AG04450 (cell line): ENCODE results near the gene LEUTX. TPM values are rescaled to one million over a fixed set of nuclear protein-coding genes. Genes with fewer than 3 reads are reported as not detected.
"Not testable (repeated sequence)": the region's sequence is repeated elsewhere in the genome, so short reads cannot be mapped to it uniquely, and the experiment has no call there.

Experiments used
- CTCF ChIA-PET: fragments of 300-600, 350-600 bp; formaldehyde crosslinking; extraction: SDS; loops from one replicate; lab custom pipeline; 2022; ENCODE audit warnings: antibody characterized with exemption, inconsistent platforms; lab: Charles Lee
- POLR2A ChIA-PET: fragments of 350-600 bp; formaldehyde crosslinking; extraction: SDS; loops from one replicate; lab custom pipeline; 2021; ENCODE audit warnings: antibody characterized with exemption, inconsistent platforms; lab: Yijun Ruan, JAX
- DNase-seq: peaks from one replicate; pipeline ENCODE4 v3.0.0-alpha.2; 2011; ENCODE audit warnings: low read depth, low spot score
- H3K27ac ChIP-seq: one replicate; pipeline ENCODE4 v1.5.1; 2012; ENCODE audit warnings: low read depth, low read length, control low read depth
- H3K27me3 ChIP-seq: one replicate; pipeline ENCODE4 v1.6.0; 2012; ENCODE audit warnings: low read length; ENCODE audit not compliant: control insufficient read depth, insufficient read depth
- H3K4me3 ChIP-seq: 2 replicates; pipeline ENCODE4 v1.5.1; 2011; ENCODE audit warnings: mild to moderate bottlenecking, low read depth, low read length, control low read depth
- H3K9me3 ChIP-seq: 2 replicates; pipeline ENCODE4 v1.5.1; 2012; ENCODE audit warnings: low read length; ENCODE audit not compliant: control insufficient read depth, insufficient read depth
- CTCF ChIP-seq: IDR thresholded peaks from 2 replicates; pipeline ENCODE4 v1.5.1; 2011; ENCODE audit warnings: low read depth, low read length, control low read depth, inconsistent platforms
- polyA plus RNA-seq: library from polyadenylated mRNA; depleted of rRNA; stranded (reverse); fragments of >200 nt; gene quantifications from 2 replicates; pipeline ENCODE4 v1.2.3, GENCODE V29; 2011

Gene LEUTX
- polyA plus RNA-seq, 1 experiment = not detected

GRCh38 chr19:39754544-39754943 lies 24.1 kb upstream of the LEUTX start:
- TF ChIP-seq CTCF = no peak
- H3K27me3 ChIP-seq = no peaks in the 10 kb centered on the region
- no peak overlapping the region for H3K27ac ChIP-seq
- no peaks in the 10 kb centered on the region for H3K9me3 ChIP-seq
- POLR2A ChIA-PET = no interaction called here
- no peak overlapping the region for H3K4me3 ChIP-seq
- no peak for DNase-seq
- CTCF ChIA-PET = no interaction called here

GRCh38 chr19:39754971-39755370 lies 23.7 kb upstream of the LEUTX start:
- Histone ChIP-seq H3K9me3 (no peaks in the 10 kb centered on the region), H3K4me3 (no peak overlapping the region), H3K27me3 (no peaks in the 10 kb centered on the region), H3K27ac (no peak overlapping the region)
- DNase-seq = no peak
- ChIA-PET CTCF (no interaction called here), POLR2A (no interaction called here)
- no peak for TF ChIP-seq CTCF

GRCh38 chr19:39759457-39760184 lies 19.0 kb upstream of the LEUTX start:
- no peaks in the 10 kb centered on the region for H3K27me3 ChIP-seq
- no peaks in the 10 kb centered on the region for H3K9me3 ChIP-seq
- no peak for TF ChIP-seq CTCF
- ChIA-PET CTCF (no interaction called here), POLR2A (no interaction called here)
- H3K27ac ChIP-seq = no peak overlapping the region
- DNase-seq = no peak
- no peak overlapping the region for H3K4me3 ChIP-seq

GRCh38 chr19:39761851-39762250 lies 16.8 kb upstream of the LEUTX start:
- DNase-seq, CTCF ChIA-PET, POLR2A ChIA-PET, H3K4me3 ChIP-seq, H3K27ac ChIP-seq, H3K9me3 ChIP-seq, H3K27me3 ChIP-seq: not testable (repeated sequence)

GRCh38 chr19:39765091-39766076 lies 13.3 kb upstream of the LEUTX start:
- DNase-seq = no peak
- no peak overlapping the region for H3K27ac ChIP-seq
- no peaks in the 10 kb centered on the region for H3K9me3 ChIP-seq
- peak; percentile 82 for TF ChIP-seq CTCF
- H3K4me3 ChIP-seq = no peak overlapping the region
- CTCF ChIA-PET = interaction anchor here (0.6 to 7.5 kb wide), 19 partner anchors 10 to 332 kb away, joined by 3 to 45 read pairs (median 4); no protein-coding TSS in a partner anchor
- POLR2A ChIA-PET = no interaction called here
- peaks cover under 1% of the 10 kb centered on the region for H3K27me3 ChIP-seq
